HG03571 (cell line): ENCODE measurements around the gene FBRSL1.
"Not testable (repeated sequence)": the region's sequence is repeated elsewhere in the genome, so short reads cannot be mapped to it uniquely, and the experiment has no call there.

Experiments
- ATAC-seq: cut with Tn5 transposase; IDR thresholded peaks from one replicate; pipeline ENCODE4 v1.9.1; 2021; ENCODE audit not compliant: unreplicated experiment

The FBRSL1 gene

GRCh38 chr12:132470397-132470796, 19.6 kb upstream of the FBRSL1 start:
- no peak for ATAC-seq

- ATAC-seq: no peak
Observed at GRCh38 chr12:132471011-132471857, 18.7 kb upstream of the FBRSL1 start.

- no peak for ATAC-seq
Observed at GRCh38 chr12:132471858-132472255, 18.1 kb upstream of the FBRSL1 start.

- no peak for ATAC-seq
Observed at GRCh38 chr12:132472386-132472785, 17.6 kb upstream of the FBRSL1 start.

GRCh38 chr12:132474237-132474741, 15.7 kb upstream of the FBRSL1 start:
- ATAC-seq: no peak

- ATAC-seq: not testable (repeated sequence)
Observed at GRCh38 chr12:132474799-132475303, 15.1 kb upstream of the FBRSL1 start.

- ATAC-seq: no peak
Observed at GRCh38 chr12:132475304-132476037, 14.5 kb upstream of the FBRSL1 start.

GRCh38 chr12:132476038-132476414, 13.9 kb upstream of the FBRSL1 start:
- ATAC-seq: no peak

- no peak for ATAC-seq
Observed at GRCh38 chr12:132476421-132476820, 13.5 kb upstream of the FBRSL1 start.

GRCh38 chr12:132477017-132477702, 12.8 kb upstream of the FBRSL1 start:
- ATAC-seq: no peak

- ATAC-seq: no peak
Observed at GRCh38 chr12:132477703-132478432, 12.1 kb upstream of the FBRSL1 start.

GRCh38 chr12:132478433-132478803, 11.5 kb upstream of the FBRSL1 start:
- no peak for ATAC-seq

GRCh38 chr12:132478845-132479244, 11.1 kb upstream of the FBRSL1 start:
- ATAC-seq: no peak

GRCh38 chr12:132479291-132479690, 10.7 kb upstream of the FBRSL1 start:
- ATAC-seq: no peak

- ATAC-seq: no peak
Observed at GRCh38 chr12:132479938-132480622, 9.9 kb upstream of the FBRSL1 start.

GRCh38 chr12:132480623-132481132, 9.3 kb upstream of the FBRSL1 start:
- ATAC-seq: no peak

GRCh38 chr12:132481345-132481744, 8.6 kb upstream of the FBRSL1 start:
- no peak for ATAC-seq

GRCh38 chr12:132481771-132482745, 7.9 kb upstream of the FBRSL1 start:
- no peak for ATAC-seq

- ATAC-seq: no peak
Observed at GRCh38 chr12:132482771-132483170, 7.2 kb upstream of the FBRSL1 start.
